Neutrophil (primary cell): Measurements from ENCODE around the gene IQSEC1.

Source experiments
- H3K27ac ChIP-seq: fragments of 200-600 bp; sonication (generic); 2 replicates; pipeline ENCODE4 v1.5.1; 2016; ENCODE audit warnings: mild to moderate bottlenecking, moderate library complexity
- H3K27me3 ChIP-seq: fragments of 200-600 bp; sonication (generic); 2 replicates; pipeline ENCODE4 v1.6.0; 2016; ENCODE audit warnings: mild to moderate bottlenecking
- H3K36me3 ChIP-seq: fragments of 200-600 bp; sonication (generic); 2 replicates; pipeline ENCODE4 v1.5.1; 2017
- H3K4me1 ChIP-seq, 2 experiments: fragments of 200-600 bp in 1 of 2; sonication (generic) in 1 of 2; 1 replicate in 1 of 2; 2 replicates in 1 of 2; pipeline versions ENCODE4 v1.5.1 to v1.6.1; 2013 to 2016; ENCODE audit warnings: low read depth in 1 of 2, low read length in 1 of 2, mild to moderate bottlenecking in 1 of 2, moderate library complexity in 1 of 2; ENCODE audit not compliant: control insufficient read depth in 1 of 2, insufficient read depth in 1 of 2
- H3K4me3 ChIP-seq, 2 experiments: fragments of 200-600 bp in 1 of 2; sonication (generic) in 1 of 2; 1 replicate in 1 of 2; 2 replicates in 1 of 2; pipeline ENCODE4 v1.5.1; 2013 to 2016; ENCODE audit warnings: low read depth in 1 of 2, low read length in 1 of 2, mild to moderate bottlenecking in 1 of 2, moderate library complexity in 1 of 2
- H3K9me3 ChIP-seq: fragments of 200-600 bp; sonication (generic); 2 replicates; pipeline ENCODE4 v1.5.1; 2016
- CTCF ChIP-seq: fragments of 200-600 bp; sonication (generic); IDR thresholded peaks from 2 replicates; pipeline ENCODE4 v1.5.1; 2016; ENCODE audit warnings: antibody characterized with exemption

The IQSEC1 gene

GRCh38 chr3:13067778-13068177 lies 5.5 kb downstream of the IQSEC1 start:
- Histone ChIP-seq H3K27me3 (peaks cover 32% of the 10 kb centered on the region), H3K27ac (no peak overlapping the region), H3K9me3 (no peaks in the 10 kb centered on the region), H3K36me3 (no peaks in the 10 kb centered on the region), H3K4me1 (peaks cover 11 to 14% of the 10 kb centered on the region in 2 experiments), H3K4me3 (no peak overlapping the region)
- TF ChIP-seq CTCF: no peak

GRCh38 chr3:13066834-13067233 lies 6.4 kb downstream of the IQSEC1 start:
- Histone ChIP-seq H3K4me1 (peaks cover 11 to 14% of the 10 kb centered on the region in 2 experiments), H3K4me3 (no peak overlapping the region), H3K36me3 (no peaks in the 10 kb centered on the region), H3K27me3 (peaks cover 23% of the 10 kb centered on the region), H3K27ac (no peak overlapping the region), H3K9me3 (no peaks in the 10 kb centered on the region)
- TF ChIP-seq CTCF: no peak

GRCh38 chr3:13066236-13066635 lies 7.0 kb downstream of the IQSEC1 start:
- no peak overlapping the region for H3K27ac ChIP-seq
- H3K4me1 ChIP-seq: peaks cover 11 to 14% of the 10 kb centered on the region in 2 experiments
- no peak for TF ChIP-seq CTCF
- no peaks in the 10 kb centered on the region for H3K9me3 ChIP-seq
- H3K36me3 ChIP-seq: no peaks in the 10 kb centered on the region
- no peak overlapping the region for H3K4me3 ChIP-seq
- peaks cover 17% of the 10 kb centered on the region for H3K27me3 ChIP-seq

GRCh38 chr3:13065727-13066126 lies 7.5 kb downstream of the IQSEC1 start:
- Histone ChIP-seq H3K9me3 (no peaks in the 10 kb centered on the region), H3K27ac (no peak overlapping the region), H3K4me1 (peaks cover 11 to 14% of the 10 kb centered on the region in 2 experiments), H3K27me3 (peaks cover 16% of the 10 kb centered on the region), H3K4me3 (no peak overlapping the region), H3K36me3 (no peaks in the 10 kb centered on the region)
- TF ChIP-seq CTCF: no peak

GRCh38 chr3:13064964-13065363 lies 8.3 kb downstream of the IQSEC1 start:
- no peak overlapping the region for H3K27ac ChIP-seq
- H3K27me3 ChIP-seq: peaks cover 16% of the 10 kb centered on the region
- peaks cover 10 to 12% of the 10 kb centered on the region in 2 experiments for H3K4me1 ChIP-seq
- no peak overlapping the region for H3K4me3 ChIP-seq
- no peaks in the 10 kb centered on the region for H3K9me3 ChIP-seq
- TF ChIP-seq CTCF: no peak
- H3K36me3 ChIP-seq: no peaks in the 10 kb centered on the region
